Kidney (tissue), 22 donors: ENCODE data around the gene ZNF469. TPM values are rescaled to one million over a fixed set of nuclear protein-coding genes. Genes with fewer than 3 reads are reported as not detected.

Source experiments
- DNase-seq, 5 donors: peaks; one replicate each; pipeline ENCODE4 v3.0.0-alpha.2; 2013 to 2020
- FAIRE-seq: peaks from 2 replicates; lab custom pipeline; 2012; peaks lifted over from hg19 to GRCh38; lab: Jason Lieb, UNC
- H3K27ac ChIP-seq, 2 donors: one replicate each; pipeline ENCODE4 v1.7.0; 2013; ENCODE audit warnings: low read depth in 2 of 2, low read length in 2 of 2, inconsistent platforms in 1 of 2
- H3K27me3 ChIP-seq: one replicate; pipeline ENCODE4 v1.7.1; 2013; ENCODE audit warnings: low read length, inconsistent platforms; ENCODE audit not compliant: control insufficient read depth, insufficient read depth
- H3K36me3 ChIP-seq, 3 donors: one replicate each; pipeline versions ENCODE4 v1.7.0 to v1.7.1; 2013; ENCODE audit warnings: low read length in 3 of 3, control low read depth in 1 of 3, inconsistent platforms in 1 of 3; ENCODE audit not compliant: insufficient read depth in 3 of 3, control insufficient read depth in 2 of 3
- H3K4me1 ChIP-seq, 3 donors: one replicate each; pipeline versions ENCODE4 v1.7.0 to v1.7.1; 2013; ENCODE audit warnings: low read length in 3 of 3, inconsistent platforms in 1 of 3, low read depth in 1 of 3; ENCODE audit not compliant: control insufficient read depth in 2 of 3, insufficient read depth in 2 of 3
- H3K4me3 ChIP-seq, 3 donors: one replicate each; pipeline versions ENCODE4 v1.7.0 to v1.8.1; 2013; ENCODE audit warnings: low read length in 3 of 3, control low read depth in 1 of 3, inconsistent platforms in 1 of 3
- H3K9ac ChIP-seq, 3 donors: one replicate each; pipeline versions ENCODE4 v1.7.0 to v1.7.1; 2013; ENCODE audit warnings: low read length in 3 of 3, control low read depth in 1 of 3, inconsistent platforms in 1 of 3
- H3K9me3 ChIP-seq, 3 donors: one replicate each; pipeline versions ENCODE4 v1.7.0 to v1.7.1; 2013; ENCODE audit warnings: low read length in 3 of 3, control low read depth in 1 of 3, inconsistent platforms in 1 of 3; ENCODE audit not compliant: control insufficient read depth in 2 of 3, insufficient read depth in 1 of 3
- intact Hi-C: fragments of 100-400 bp; cut with DNase I; formaldehyde crosslinking; loops from one replicate; pipeline ENCODE4 v1.11.1; 2022
- long read RNA-seq, 10 donors: library from polyadenylated mRNA in 1 of 10; unstranded in 1 of 10; transcript quantifications; one replicate each; pipeline ENCODE4 v2.0.0 and lab custom pipeline, GENCODE V29; 2021 to 2026
- polyA plus RNA-seq: library from polyadenylated mRNA; stranded (reverse); fragments of 350-450 nt; fragmentation: Illumina TruSeq; extraction: RNeasy Lipid Tissue Mini Kit (QIAGEN cat#74804); gene quantifications from one replicate; pipeline ENCODE4 v1.2.3, GENCODE V29; 2014; ENCODE audit warnings: low read depth, low replicate concordance; ENCODE audit not compliant: insufficient read depth
- total RNA-seq: library from RNA; stranded (reverse); fragmentation: NEBNext Ultra II Directional; extraction: Animal tissue kit (Norgen Biotek cat#: 25700); gene quantifications from one replicate; pipeline ENCODE4 v1.2.1, GENCODE V29; 2021
- TF ChIP-seq, protein P1 (sequence below): IDR thresholded peaks from 3 replicates; pipeline ENCODE4 v1.5.1; 2012; ENCODE audit warnings: mild to moderate bottlenecking, moderate library complexity, borderline replicate concordance; ENCODE audit not compliant: insufficient read depth; ENCODE audit errors: extremely low read depth
- donor health status: control.
- donor health status: control.
- donor health status: control.
- donor health status: control.
- donor health status: control.
- donor health status: DM: yes; HTN: yes; CAD: no.
- donor health status: Normal renal cell carcinoma (clear cell type).

Gene ZNF469
- total RNA-seq (1.6 TPM), polyA plus RNA-seq (0.09 TPM)
- long read RNA-seq, donor 1, full-length matches to known transcripts: 12 of 12 reads
- long read RNA-seq, donor 1, partial matches to known transcripts: 0 of 12 reads
- long read RNA-seq, donor 1, other reads (novel, unspliced or antisense): 0 of 12 reads
- long read RNA-seq, donor 2, full-length matches to known transcripts: 6 of 6 reads
- long read RNA-seq, donor 2, partial matches to known transcripts: 0 of 6 reads
- long read RNA-seq, donor 2, other reads (novel, unspliced or antisense): 0 of 6 reads
- long read RNA-seq, donor 3, full-length matches to known transcripts: 11 of 11 reads
- long read RNA-seq, donor 3, partial matches to known transcripts: 0 of 11 reads
- long read RNA-seq, donor 3, other reads (novel, unspliced or antisense): 0 of 11 reads
- long read RNA-seq, donor 4, full-length matches to known transcripts: 4 of 4 reads
- long read RNA-seq, donor 4, partial matches to known transcripts: 0 of 4 reads
- long read RNA-seq, donor 4, other reads (novel, unspliced or antisense): 0 of 4 reads
- long read RNA-seq, donor 5, full-length matches to known transcripts: 1 of 1 reads
- long read RNA-seq, donor 5, partial matches to known transcripts: 0 of 1 reads
- long read RNA-seq, donor 5, other reads (novel, unspliced or antisense): 0 of 1 reads
- long read RNA-seq, donor 6: 0 reads
- long read RNA-seq, donor 7: 0 reads
- long read RNA-seq, donor 8, full-length matches to known transcripts: 9 of 9 reads
- long read RNA-seq, donor 8, partial matches to known transcripts: 0 of 9 reads
- long read RNA-seq, donor 8, other reads (novel, unspliced or antisense): 0 of 9 reads
- long read RNA-seq, donor 9, full-length matches to known transcripts: 4 of 4 reads
- long read RNA-seq, donor 9, partial matches to known transcripts: 0 of 4 reads
- long read RNA-seq, donor 9, other reads (novel, unspliced or antisense): 0 of 4 reads
- long read RNA-seq, donor 10, full-length matches to known transcripts: 10 of 10 reads
- long read RNA-seq, donor 10, partial matches to known transcripts: 0 of 10 reads
- long read RNA-seq, donor 10, other reads (novel, unspliced or antisense): 0 of 10 reads

DNA sequence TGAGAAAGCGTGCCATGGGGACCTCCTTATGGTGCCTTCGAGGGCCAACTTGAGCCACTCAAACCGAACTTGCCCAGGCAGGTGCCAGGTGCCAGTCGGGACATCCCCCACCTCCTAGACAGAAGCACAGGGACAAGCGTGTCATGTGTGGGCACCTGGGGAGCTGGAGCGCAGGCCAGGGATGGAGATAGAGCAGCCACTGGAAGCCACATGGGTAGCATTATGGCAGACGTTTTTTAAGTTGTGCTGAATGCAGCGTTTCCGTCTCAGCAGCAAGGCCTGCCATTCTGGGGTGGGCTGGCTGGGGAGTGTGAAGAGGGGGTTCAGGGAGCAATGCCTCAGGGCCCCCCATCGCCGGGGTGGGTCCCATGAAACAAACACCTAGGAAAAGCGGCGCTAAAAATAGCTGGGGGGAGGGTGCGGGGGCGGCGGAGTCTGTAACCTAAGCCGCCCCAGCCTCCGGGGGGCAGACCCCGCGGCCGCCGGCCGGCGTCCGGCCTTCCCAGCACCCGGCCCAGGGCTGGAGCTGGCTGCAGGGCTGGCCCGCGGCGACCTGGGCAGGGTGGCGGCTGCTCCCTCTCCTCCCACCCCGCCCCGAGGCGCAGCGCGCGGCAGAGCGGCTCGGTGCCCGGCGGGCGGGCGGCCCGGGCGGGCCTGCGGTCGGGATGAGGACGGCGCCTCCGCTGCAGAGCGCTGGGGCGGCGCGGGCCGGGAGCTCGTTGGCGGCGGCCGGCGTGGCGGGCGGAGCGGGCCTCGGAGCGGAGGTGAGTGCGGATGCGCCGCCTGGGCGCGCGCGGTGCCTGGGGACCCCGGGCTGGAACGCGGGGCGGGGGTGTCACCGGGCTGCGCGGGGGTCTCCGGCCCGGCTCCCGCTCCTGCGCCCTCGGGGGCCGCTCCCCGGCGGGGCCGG, at the start of gene ZNF469:
Gene ZNF469 (plus strand): TSS at position 469 of the 910 bp plus-strand sequence. CDS start 44,512 bp downstream, outside the sequence.
- Histone ChIP-seq H3K9ac (peak within 1 kb of the TSS in 1 of 3 donors; percentile 3), H3K27me3 (peaks cover 7% of the 10 kb centered on the region), H3K4me3 (no peak within 1 kb of the TSS), H3K36me3 (no peaks in the 10 kb centered on the region), H3K4me1 (peaks cover 0 to 3% (median 0%) of the 10 kb centered on the region in 3 donors), H3K27ac (no peak within 1 kb of the TSS), H3K9me3 (no peaks in the 10 kb centered on the region)
- intact Hi-C loops: no loop called here
- DNase-seq (peak; percentile 36 to 69 (median 61)), FAIRE-seq (no peak)
- TF ChIP-seq, protein P1, sequence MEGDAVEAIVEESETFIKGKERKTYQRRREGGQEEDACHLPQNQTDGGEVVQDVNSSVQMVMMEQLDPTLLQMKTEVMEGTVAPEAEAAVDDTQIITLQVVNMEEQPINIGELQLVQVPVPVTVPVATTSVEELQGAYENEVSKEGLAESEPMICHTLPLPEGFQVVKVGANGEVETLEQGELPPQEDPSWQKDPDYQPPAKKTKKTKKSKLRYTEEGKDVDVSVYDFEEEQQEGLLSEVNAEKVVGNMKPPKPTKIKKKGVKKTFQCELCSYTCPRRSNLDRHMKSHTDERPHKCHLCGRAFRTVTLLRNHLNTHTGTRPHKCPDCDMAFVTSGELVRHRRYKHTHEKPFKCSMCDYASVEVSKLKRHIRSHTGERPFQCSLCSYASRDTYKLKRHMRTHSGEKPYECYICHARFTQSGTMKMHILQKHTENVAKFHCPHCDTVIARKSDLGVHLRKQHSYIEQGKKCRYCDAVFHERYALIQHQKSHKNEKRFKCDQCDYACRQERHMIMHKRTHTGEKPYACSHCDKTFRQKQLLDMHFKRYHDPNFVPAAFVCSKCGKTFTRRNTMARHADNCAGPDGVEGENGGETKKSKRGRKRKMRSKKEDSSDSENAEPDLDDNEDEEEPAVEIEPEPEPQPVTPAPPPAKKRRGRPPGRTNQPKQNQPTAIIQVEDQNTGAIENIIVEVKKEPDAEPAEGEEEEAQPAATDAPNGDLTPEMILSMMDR: no peak

DNA sequence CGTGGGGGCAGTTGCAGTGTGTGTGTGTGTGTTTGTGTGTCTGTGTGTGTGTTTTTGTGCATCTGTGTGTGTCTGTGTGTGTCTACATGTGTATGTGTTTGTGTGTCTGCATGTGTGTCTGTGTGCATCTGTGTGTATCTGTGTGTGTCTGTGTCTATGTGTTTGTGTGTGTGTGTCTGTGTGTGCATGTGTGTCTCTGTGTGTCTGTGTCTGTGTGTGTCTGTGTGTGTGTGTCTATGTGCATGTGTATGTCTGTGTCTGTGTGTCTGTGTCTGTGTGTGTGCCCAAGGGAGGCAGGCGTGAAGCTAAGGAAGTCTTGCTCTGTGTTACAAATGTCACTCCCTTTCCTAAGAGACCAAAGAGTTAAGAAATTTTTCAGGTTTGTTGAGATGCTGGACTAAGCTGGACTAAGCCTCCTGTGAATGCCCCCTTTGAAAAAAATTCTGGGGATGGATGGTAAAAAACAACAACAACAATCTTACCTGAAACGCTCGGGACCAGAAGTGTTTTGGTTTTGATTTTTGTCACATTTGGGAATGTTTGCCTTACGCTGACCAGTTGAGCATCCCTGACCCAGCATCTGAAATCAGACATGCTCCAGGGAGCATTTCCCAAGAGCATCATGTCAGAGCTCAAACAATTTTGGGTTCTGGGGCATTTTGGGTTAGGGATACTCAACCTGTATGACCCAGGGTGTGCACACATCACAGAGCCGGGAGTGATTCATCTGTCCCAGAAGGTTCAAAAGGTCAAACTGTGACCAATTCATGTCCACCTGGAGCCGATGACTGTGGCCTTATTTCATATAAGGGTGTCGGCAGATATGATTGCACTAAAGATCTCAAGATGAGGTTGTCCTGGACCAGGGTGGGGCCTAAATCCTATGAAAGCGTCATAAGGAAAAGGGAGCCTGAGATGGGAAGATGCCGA, 48.6 kb upstream of the ZNF469 start:
- H3K4me3 ChIP-seq: no peak overlapping the region
- DNase-seq (no peak), FAIRE-seq (no peak)
- no peaks in the 10 kb centered on the region for H3K4me1 ChIP-seq
- peaks cover 0 to 4% (median 0%) of the 10 kb centered on the region in 3 donors for H3K36me3 ChIP-seq
- H3K9me3 ChIP-seq: peaks cover 0 to 5% (median 0%) of the 10 kb centered on the region in 3 donors
- intact Hi-C loops: no loop called here
- H3K27me3 ChIP-seq: no peaks in the 10 kb centered on the region
- H3K27ac ChIP-seq: no peak overlapping the region
- TF ChIP-seq, protein P1: no peak
- H3K9ac ChIP-seq: no peak overlapping the region
